ENCODE measurements around the gene KREMEN1.

The KREMEN1 gene

GRCh38 chr22:29208879-29209623 lies 136.2 kb downstream of the KREMEN1 start:
- Histone ChIP-seq H3K4me3 (no peak overlapping the region), H3K27ac (peak overlapping the region in 5 of 21 experiments; percentile 16 to 65 (median 36))

GRCh38 chr22:29209624-29209929 lies 136.7 kb downstream of the KREMEN1 start:
- H3K4me3 ChIP-seq = no peak overlapping the region
- peak overlapping the region in 2 of 21 experiments; percentile 16 to 65 for H3K27ac ChIP-seq

GRCh38 chr22:29211066-29211465 lies 138.2 kb downstream of the KREMEN1 start:
- Histone ChIP-seq H3K27ac (no peak overlapping the region), H3K4me3 (no peak overlapping the region)

- no peak overlapping the region for H3K27ac ChIP-seq
- H3K4me3 ChIP-seq = no peak overlapping the region
Observed at GRCh38 chr22:29211466-29211865, 138.6 kb downstream of the KREMEN1 start.

GRCh38 chr22:29212743-29213142 lies 139.9 kb downstream of the KREMEN1 start:
- H3K27ac ChIP-seq = no peak overlapping the region
- no peak overlapping the region for H3K4me3 ChIP-seq

DNA sequence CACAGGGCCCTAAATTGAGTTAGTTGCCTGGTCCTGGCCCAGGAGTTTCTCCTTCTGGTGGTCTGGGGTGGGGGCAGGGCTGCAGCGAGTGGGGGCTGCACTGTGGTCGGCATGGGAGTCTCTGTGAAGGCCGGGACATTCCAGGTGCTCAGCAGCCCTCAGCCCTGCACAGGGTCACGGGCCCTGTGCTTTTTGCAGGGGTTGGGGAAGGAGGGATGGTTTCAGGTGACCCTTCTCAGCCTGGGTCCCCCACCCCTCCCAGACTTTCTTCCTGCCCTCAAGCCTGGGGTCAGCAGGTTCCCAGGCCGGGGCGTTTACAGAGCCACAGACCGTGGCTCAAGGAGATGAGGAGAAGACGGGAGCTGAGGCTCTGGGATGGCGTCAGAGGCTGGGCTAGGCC lies 140.7 kb downstream of the KREMEN1 start:
- no peak overlapping the region for H3K27ac ChIP-seq
- H3K4me3 ChIP-seq = no peak overlapping the region

DNA sequence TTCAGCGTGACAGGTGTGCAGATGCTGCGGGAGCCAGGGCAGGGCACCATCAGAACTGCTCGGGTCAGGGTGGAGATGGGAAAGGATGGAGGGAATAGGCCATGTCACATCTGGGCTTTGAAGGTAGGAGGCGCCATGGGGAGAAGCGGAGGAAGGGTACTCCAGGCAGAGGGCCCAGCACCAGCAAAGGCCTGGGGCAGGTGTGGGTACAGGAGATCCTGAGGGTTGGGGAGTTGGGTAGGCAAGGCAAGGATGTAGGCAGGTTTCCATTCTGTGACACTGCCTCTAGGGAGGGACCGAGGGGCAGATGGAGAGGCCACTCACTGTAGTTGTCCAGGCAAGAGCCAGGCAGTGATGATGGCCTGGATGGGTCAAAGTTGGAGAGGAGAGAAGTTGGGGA lies 141.4 kb downstream of the KREMEN1 start:
- no peak overlapping the region for H3K4me3 ChIP-seq

DNA sequence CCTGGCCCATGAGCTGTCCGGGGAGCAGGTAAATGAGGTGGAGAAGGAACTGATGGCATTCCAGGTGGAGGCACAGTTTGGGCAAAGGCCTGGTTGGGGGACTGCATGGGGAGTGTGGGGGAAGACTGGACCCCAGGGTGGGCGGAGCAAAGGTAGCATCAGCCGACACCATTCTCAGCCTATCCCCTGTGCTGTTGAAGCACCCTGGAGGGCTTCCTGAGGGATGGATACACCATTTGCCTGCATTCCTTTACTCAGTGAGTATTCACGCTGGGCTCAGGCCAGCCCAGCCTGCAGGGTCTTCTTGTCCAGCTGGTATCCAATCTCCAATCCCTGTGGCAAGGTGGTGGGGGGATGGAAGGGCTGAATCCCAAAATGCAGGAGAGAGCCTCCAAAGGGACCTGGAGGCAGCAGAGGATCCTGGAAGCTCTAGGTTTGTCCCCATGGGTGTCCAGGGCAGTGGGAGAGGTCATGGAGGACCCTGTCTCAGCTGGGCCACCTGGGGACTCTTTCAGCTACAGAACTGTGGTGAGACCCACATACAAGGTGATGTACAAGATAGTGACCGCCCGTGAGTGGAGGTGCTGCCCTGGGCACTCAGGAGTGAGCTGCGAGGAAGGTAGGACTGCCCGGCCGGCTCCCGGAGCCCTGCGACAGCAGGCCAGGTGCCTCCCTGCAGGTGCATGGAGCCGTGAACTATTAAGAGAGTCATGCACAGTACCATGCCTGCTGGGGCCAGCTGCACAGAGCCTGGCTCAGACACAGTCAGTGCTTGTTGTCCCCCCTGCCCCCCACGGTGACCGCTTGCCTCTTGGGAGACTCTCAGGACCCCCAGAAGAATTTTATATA lies 142.4 kb downstream of the KREMEN1 start:
- Histone ChIP-seq H3K4me3 (no peak overlapping the region), H3K27ac (no peak overlapping the region)

More for the DNA sequence above, 141.4 kb downstream of the KREMEN1 start:
- no peak overlapping the region for H3K27ac ChIP-seq

DNA sequence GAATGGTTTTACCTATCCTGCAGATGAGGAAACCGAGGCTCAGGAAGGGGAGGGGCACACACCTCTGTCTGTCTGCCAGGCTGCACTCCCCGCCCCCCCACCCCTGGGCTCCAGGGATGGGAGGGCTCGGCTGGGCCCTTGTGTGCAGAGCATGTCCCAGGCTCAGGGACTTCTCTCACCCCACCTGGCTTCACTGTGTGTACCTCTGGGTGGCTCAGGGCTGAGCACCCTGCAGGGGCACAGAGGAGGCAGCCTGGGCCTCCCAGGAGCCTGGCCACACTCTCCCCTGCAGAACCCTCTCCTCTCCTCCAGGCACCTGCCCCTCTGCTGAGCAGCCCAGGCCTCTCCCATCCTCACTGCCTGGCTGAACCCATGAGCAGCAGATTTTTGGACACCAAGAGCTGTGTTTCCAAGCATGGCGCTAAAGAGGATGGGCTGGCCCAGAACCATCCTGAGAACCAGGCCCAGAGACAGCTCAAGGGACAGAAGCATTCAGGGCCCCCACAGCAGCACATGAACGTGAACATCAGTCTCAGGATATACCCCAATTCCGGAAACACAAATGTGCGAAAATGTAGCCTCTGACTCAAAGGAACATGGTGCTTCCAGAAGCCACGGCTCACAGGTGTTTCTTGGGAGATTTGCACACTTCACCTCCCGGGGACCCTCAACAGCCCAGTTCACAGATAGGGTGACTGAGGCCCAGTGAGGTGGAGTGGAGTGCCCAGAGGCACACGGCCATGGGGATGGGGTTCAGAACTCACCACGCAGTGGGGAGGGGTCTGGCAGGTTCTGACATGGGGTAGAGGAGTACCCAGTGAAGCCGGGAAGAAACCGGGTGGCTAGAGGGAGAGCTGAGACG lies 143.4 kb downstream of the KREMEN1 start:
- Histone ChIP-seq H3K4me3 (no peak overlapping the region), H3K27ac (peak overlapping the region in 8 of 21 experiments; percentile 2 to 73 (median 56))

DNA sequence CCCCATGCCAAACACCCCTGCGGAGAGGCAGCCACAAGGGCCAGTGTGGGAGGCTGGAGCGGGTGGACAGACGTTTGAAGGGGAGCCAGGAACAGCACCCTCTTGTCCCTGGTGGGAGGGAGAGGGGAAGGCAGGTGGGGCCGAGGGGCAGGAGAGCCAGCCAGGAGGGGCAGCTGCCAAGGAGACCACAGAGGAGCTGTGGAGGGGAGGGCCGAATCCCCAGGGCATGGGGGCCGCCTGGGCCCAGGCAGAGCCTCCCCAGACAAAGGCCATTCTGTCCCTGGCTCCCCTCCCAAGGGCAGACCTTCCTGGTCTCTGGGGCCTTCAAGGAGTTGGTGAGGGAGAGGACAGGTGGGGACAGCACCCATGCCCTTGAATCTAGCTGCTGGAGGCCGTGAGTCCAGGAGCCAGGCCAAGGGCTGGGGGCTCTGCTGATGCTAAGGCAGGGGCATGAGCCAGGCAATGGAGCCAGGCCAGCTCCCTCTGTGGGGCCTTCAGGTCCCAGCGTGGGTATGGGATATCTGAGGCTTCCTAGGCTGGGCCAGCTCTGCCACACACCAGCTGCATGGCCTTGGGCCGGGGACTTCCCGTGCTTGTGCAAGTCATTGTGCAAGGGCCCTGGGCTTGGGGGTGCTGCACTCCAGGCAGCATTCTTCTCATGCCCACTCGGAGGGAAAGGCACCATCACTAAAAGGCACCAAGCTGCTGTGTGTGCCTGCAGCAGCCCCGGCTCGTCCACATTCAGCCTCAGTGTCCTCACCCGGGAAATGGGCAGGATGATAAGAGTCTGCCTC lies 144.2 kb downstream of the KREMEN1 start:
- Histone ChIP-seq H3K4me3 (no peak overlapping the region), H3K27ac (peak overlapping the region in 9 of 21 experiments; percentile 2 to 73 (median 51))

All from skin epidermis (tissue), 12 donors.